ENCODE measurements around the gene TNFRSF1B.

- TF ChIP-seq CTCF (IDR thresholded peaks at IDR 0.05) = no peak
- TF ChIP-seq POLR2A (IDR thresholded peaks at IDR 0.05) = no peak
Measured at GRCh38 chr1:12229386-12229834, 62.6 kb downstream of the TNFRSF1B start.
